Testis (tissue), 2 donors: ENCODE measurements around the gene EXD3.

ENCODE experiments used
- CTCF ChIP-seq, 3 experiments: fragments of 450-650 bp in 2 of 3; fragments of 200-600 bp in 1 of 3; sonication (generic) in 1 of 3; IDR thresholded peaks; one replicate each; pipeline ENCODE4 v1.5.1; 2016 to 2019; ENCODE audit warnings: antibody characterized with exemption in 3 of 3, mild to moderate bottlenecking in 2 of 3, moderate library complexity in 1 of 3
- POLR2A ChIP-seq: fragments of 450-650 bp; IDR thresholded peaks from one replicate; pipeline ENCODE4 v1.6.1; 2017; ENCODE audit warnings: antibody characterized with exemption, mild to moderate bottlenecking, moderate library complexity

GRCh38 chr9:137456061-137456863 is 33.3 kb upstream of the EXD3 start:
- TF ChIP-seq CTCF (IDR thresholded peaks at IDR 0.05) = no peak
- no peak for TF ChIP-seq POLR2A
